Stimulated activated CD8-positive, alpha-beta memory T cell treated with anti-CD3 and anti-CD28 coated beads, Interleukin-7, amount 100 ng/mL, for 48 hours (primary cell): Measurements from ENCODE around the gene RERE.

ENCODE experiments used
- DNase-seq, 2 donors: peaks; one replicate each; pipeline ENCODE4 v3.0.0-alpha.2; 2020; ENCODE audit warnings: low read depth in 1 of 2; ENCODE audit errors: extremely low read depth in 1 of 2

The RERE gene

DNA sequence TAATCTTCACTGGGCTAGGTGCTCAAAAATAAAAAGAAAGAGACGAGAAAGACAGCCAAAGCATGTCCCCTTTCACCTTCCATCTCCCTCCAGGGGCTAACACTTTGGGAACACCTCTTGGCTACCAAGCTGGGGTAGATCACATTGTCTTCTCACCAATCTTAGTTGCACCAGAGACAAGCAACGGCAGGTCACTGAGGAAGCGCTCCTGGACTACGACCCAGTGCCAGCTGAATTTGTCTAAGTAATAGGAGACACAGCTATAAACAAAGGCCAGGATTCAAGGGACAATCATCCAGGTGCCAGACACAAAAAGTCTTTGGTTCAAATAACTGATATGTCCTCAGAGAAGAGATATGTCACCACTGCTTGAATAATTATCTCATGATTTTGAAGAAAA is 399.1 kb downstream of the RERE start:
- no peak for DNase-seq

DNA sequence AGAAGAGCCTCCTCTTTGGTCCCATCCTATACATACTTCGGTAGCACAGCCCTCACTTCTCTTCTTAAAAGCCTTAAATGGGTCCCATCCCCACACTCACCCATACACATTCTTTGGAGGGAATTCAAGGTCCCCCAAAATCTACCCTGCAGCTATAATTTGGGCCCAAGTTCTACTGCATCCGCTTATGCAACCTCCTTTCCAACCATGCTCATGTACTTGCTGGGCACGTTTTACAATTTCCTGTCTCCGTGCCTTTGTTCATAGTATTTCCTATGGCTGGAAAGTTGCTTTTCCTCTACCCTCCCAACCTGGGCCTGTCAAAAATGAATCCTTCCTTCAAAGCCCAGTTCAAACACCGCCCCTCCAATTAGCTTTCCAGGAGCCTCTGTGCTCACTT is 399.8 kb downstream of the RERE start:
- no peak for DNase-seq

DNA sequence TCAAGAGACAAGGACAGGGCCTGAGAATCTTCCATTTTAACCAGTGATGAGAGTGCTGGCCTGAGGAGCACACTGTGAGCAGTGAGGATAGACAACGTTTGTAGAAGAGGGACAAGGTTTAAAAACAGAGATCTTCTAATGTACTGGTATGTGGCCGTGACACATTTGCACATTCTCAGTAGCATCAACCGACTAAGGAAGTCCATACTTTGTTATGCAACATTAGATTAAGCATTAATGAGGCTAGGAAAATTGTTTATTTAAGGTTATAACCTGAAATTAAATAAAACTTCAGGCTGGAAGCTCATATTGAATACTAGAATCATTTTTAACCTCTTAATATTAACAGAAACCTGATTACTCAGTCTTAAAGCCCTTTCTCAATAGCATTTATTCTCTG is 400.6 kb downstream of the RERE start:
- no peak for DNase-seq

DNA sequence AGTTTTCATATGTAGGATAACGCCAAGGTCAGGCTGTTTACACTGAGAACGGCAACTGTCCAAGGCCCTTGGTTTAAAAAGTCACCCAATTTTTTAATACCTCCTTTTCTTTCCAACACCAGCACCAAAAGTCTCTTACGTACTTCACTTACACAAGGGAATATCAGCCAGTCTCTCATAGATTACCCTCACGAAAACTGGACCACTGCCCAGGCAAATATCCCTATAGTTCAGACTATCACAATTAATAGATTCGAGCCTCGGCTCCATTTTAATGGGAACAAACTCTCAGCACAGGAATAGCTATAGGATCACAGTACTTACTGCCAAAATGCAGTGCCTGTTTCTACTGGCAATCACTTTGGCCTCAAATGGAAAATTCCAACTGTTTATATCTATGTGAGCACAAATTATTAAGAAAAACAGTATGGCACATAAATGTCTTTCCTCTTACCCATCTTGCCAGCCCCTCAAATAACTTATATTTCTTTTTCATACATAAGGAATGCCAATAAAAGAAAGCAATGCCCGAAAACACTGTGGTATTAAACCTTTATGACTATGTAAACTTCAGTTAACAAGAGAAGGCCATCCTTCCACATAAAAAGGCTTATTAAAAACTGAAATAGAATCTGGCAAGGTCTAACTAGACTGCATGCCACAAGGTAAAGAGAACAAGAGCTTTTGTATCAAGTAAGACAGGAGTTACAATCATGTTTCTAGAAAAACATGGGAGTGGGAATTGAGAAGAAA is 401.7 kb downstream of the RERE start:
- no peak for DNase-seq

DNA sequence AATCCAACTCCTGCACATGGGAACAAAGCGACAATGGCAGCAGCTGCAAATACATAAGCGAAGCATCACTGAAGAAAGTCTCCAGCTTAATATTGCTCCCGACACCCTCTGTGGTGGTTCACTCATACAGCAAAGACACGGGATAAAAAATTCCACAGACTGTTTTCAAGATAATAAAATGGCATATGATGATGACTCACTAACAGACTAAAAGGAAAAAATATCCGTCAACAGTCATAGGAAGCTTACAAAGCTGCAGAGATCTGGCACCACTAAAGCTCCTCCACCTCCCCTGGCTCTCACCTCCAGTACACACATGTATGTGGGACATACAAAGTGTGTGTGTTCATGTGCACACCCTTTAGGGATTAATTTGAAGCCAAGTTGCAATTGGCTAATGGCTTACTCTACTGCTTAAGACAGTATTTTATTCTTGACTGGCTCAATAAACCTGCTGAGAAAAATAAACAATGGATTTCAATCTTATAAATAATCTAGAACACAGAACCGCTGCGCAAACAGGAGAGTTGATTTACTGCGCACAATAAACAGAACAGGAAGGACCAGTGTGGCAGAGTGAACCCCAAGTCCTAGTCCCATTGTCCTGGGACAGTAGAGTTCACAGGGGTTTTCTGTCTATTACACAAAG is 405.1 kb downstream of the RERE start:
- DNase-seq: no peak

DNA sequence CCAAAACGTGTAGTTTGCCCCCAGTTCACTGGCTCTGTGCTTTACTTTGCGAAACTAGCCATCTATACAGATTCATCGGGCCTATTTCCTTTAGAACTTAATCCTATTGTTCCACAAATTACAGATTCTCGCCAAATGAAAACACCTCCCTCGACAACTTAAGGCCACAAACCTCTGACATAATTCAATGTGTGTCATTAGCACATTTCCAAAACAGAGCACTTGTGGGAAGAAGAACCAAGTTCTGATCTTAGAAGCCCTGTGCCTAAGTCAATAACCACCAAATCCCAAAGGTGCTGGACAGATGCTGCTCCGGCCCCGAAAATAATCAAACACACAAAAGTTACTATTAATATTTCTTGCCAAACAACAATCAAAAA is 405.6 kb downstream of the RERE start:
- no peak for DNase-seq

DNA sequence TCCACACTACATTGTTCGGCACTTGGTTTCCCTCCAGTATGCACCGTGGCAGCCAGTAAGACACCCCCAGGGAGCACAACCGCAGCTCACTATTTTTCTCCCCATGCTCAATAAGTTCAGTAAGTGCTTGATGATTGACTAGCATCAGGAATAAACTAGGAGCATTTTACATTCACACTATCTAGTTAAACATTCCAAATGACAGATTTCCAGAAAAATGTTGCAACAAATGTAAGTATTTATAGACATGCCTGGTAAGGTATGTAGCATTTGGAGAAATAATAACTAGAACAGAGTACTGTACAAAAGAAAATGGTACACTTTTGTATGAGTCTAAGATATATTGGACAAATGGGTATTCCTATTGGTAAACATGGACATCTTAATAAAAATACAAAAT is 406.6 kb downstream of the RERE start:
- DNase-seq: no peak

DNA sequence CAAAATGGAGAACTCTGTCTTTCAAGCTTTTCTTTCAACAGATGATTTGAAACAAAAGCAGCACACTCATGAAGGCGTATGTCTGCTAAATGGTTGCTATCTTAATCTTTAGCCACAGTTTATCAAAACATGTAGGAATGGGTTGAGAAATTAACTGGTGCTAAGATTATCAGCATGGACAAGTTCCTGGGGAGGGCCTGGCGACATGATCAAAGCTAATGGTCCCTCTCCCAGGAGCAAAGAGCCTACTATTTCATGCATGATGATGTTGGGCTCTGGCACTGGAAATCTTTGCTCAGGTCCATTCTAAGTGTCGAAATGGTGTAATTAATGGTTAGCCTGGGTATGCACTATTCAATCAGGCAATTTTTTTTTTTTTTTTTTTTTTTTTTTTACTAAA is 407.8 kb downstream of the RERE start:
- DNase-seq: no peak

DNA sequence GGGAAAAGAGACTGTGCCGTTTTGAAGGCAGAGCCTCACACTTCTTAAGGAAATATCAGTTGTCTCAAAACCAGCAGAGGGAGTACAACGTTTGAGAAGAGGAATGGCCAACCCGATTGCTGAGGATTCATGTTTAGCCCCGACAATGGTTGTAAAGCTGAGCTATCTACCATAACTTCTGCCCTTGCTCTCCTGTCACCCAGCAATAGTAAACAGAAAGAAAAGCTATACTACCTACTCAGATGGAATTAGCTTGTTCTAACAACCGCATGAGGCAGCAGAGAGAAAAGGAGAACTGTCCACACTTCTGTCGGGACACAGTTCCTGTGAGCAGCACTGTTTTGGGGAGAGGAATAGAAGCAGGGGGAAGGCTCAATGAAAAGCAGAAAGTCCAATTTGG is 408.3 kb downstream of the RERE start:
- no peak for DNase-seq

DNA sequence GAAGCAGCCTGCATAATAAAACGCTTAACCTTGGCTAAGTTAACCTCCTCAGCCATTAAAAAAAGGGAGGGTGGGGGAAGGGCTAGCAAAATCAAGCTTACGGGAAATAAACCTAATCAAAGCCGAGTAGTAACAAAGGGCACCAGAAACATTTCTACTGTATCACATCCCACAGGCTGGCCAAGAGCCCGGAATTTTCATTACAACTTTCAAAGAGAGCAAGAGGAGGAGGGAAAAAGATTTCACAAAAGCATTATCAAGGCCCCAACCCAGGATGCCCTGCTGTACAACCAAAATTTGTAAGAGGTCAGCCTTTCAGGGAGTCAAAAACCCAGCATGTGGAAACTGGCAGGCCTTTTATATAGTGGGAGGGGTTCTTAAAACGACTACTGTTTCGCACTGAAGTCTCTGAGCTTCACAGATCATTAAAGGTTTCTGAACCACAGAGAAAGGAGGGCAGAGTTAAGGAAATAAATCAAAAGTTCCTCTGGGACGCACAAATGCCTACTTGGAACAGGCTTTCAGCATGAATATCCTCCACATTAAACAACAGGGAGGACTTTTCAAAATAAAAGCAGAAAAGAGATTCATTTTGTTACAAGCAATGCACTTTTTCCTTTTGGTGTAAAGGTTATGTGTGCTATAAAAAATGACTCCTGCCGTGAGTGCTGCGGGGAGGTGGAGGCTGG is 409.1 kb downstream of the RERE start:
- DNase-seq: no peak

DNA sequence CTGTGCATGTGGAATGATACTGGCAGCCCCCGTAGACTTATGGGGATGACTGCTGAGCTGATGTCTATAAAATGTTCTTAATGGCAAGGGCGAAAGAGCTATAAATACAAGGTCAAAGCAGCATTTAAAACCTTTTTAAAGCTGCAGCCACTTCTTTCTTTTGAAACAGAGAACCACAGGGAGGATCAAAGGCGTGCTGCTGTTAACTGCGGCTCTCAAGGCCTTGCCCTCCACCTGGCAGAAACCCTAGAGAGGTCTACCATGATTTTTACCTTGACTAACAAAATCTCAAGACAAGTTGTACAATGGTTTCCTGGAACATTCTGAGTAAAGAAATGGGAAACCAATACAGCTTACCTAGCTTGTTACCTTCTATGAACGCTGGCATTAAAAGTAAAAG is 409.8 kb downstream of the RERE start:
- DNase-seq: no peak

DNA sequence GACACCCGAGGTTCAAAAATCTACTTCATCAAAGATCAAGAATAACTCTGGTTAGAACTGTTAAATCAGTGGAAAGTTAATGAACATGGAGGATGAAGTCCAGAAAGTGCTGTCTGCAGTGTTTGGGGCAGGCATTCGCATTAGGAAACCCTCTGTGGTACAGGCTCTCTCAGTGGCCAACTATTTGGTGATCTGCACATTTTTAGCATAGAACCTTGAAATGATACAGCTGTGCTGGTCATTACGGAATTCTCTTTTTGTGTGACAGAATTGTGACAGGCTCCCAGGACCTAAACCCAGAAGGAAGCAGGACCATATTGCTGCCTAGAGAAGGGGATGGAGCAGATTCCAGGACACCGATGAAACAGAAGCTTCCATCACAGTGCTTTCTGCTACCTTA is 410.5 kb downstream of the RERE start:
- DNase-seq: no peak

DNA sequence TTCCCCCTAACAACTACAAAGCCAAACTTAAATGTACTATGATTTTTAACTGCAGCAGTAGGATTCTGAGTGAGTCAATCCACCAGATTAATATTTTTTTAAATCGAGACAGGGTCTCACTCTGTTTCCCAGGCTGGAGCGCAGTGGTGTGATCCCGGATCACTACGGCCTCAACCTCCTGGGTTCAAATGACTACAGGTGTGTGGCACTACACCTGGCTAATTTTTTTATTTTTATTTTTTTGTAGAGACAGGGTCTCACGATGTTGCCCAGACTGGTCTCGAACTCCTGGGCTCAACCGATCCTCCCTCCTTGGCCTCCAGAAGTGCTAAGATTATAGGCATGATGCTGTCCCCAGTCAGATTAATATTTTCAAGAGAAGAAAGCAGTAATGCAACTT is 411.4 kb downstream of the RERE start:
- DNase-seq: no peak

DNA sequence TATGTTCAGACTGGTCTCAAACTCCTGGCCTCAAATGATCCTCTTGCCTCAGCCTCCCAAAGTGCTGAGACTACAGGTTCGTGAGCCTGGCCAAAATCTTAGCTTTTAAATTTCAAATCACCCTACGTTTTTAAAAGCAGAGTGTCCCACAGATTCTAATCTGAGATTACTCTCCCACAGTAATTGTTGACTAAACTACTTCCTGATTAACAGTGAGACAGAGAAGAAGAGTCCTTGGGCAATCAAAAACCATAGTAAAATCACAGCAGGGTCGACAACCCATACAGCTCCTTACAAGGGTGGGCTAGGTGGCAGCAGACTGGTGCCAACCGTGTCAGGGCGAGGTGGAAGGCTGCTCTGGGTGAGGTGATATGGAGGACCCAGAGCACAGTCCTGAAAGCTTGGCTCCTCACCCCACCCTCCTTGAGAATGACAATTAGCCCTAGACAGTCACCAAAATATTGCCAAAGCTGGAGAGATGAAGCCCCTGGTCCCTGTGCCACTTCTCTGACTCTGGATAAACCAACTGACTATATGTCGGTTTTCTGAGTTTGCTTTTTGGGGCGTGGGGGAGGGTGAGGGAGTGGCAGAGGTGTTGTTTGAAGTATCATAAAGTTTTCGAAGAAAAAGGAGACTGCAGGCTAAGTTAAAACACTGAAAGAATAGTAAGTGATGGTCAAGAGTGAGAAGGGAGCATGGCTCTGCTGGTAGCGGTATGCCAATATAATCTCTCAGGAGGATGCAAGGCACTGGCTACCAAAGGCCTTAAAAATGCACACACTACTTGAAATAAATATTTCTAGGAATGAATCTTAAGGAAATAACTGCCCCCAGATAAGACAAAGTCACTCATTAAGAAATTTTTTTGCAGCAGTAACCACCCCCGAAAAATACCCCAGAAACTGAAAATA is 412.7 kb downstream of the RERE start:
- no peak for DNase-seq

DNA sequence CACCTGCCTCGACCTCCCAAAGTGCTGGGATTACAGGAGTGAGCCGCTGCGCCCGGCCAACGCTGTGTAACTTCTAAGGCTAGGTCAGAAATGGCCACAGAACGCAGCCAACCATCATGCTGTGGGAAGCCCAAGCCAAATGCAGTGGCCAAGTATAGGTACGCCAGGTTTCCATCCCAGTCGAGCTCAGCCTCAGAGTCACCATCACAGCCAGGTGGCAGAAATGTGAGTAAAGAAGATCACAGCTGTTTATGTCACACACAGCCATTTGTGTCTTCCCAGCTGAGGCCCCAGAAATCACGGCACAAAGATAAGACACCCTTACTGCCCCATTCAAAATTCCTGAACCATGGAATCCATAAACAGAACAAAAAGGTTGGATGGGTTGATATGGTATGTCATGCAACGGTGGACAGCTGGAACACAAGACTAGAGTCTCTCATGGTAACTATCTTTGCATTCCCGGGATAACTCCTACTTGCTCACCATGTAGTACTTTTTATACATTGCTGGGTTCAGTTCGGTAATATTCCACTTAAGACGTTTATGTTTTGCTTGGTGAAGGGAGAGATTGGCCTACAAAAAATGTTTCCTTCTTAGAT is 415.2 kb downstream of the RERE start:
- DNase-seq: no peak

DNA sequence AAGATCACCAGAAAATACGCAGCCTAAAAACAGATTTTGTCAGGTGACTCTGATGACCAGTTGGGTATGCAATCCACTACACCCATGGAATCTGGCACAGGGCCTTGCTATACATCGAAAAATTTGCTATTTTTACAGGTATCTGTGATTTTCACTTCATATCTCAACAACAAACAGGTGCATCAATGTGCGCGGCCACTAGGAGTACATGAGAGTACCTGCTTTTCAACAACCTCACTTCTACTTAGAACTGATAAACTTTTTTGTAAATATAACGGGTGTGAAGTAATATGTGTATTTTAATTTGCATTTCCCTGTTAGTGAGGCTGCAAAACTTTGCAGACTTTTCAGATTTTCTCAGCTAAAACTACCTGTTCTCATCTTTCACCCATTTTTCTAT is 418.8 kb downstream of the RERE start:
- DNase-seq: no peak

DNA sequence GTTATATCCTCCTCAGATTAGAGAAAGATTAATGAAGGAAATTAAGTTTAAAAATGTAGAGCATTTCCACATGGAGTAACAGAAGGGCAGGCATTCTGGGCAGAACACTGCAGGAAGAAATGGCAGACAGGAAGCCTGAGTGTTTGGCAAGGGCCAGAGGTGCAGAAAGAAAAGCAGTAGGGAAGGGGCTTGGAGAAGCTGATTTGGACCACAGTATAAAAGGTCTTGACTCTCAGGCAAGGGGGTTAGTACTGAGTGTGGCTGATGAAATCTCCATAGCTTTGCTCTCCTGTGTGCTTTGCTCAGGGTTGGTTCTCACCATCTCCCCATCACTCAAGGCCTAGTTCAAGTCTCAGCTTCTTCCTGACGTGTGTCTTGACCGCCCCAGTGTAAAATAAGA is 419.4 kb downstream of the RERE start:
- DNase-seq: no peak

DNA sequence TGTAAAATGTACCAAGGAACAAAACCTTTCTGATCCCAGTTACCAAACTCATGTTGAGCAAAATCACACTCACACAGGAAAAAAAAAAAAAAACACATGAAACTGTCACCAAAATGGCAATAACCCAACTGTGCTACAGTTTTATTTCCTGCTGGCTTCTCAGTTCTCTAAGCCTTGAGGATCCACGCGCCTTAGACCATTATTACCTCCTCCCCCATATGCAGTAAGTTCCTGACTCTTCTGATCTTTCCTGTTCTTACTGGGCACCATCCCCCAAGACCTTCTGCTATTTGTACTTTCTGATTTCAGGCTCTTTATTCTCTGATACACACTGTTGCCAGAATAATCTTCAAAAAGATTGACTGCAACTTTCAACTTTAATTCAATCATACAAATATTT is 419.9 kb downstream of the RERE start:
- no peak for DNase-seq

DNA sequence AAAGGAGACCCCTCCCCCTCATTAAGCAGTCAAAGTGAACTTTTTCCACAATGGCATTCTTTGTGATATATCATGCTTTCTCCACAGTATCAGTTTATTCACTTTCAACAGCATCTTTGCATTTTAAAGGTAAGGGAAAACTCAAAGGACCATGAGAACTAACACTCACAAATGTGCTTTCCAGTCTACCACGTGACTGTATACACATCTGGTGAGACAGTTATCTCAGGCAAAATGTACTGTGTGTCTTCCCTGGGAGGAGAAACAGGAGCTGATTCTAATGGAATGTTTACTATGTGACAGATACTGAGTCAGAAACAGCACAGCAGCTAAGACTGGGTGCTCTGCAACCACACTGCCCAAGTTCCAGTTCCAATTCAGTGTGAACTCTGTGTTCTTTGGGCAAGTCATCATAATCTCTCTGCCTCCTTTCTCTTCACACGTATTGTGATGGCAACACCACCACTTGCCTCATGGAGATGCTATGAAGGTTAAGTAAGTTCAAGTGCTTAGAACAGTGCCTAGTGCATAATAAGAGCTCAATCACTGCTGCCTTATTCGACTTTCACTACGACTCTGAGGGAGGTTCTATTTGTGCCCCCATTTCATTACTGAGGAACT is 420.5 kb downstream of the RERE start:
- DNase-seq: peak in 1 of 2 donors; percentile 39

DNA sequence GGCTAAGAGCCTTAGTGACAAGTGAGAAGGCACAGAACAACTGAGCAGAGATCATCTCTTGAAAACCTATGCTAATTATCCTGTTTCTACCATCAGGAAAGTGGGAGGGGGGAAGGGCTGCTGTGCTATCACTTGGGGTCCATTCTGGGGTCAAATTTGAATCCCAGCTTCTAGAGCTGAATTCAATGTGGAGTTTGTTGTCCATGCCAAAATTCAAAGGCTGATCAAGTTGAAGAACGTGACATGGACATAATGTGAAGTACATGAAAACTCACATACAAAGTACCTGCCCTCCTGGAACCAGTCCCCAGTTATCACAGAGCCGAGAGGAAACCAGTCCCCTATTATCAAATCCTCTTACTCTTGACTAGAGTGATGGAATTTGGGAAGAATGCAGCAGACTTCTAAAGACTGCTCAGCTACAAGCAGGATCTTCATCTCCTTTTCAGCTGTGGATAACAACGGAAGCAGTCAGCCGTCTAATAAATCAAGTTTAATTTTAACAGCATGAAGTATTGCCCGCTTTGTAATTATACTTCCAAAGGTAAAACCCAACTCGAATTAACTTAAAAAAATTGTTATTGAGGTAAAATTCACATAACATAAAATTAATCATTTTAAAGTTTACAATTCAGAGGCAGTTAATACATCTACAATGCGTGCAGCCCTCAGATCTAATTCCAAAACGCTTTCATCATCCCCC is 421.2 kb downstream of the RERE start:
- no peak for DNase-seq
